HEK293T (cell line): Measurements from ENCODE around the gene RNU4-1.

Source experiments
- CTCF ChIA-PET: fragments of 350-600 bp; formaldehyde crosslinking; extraction: SDS; loops from one replicate; lab custom pipeline; 2021; ENCODE audit warnings: antibody characterized with exemption, inconsistent platforms; lab: Yijun Ruan, JAX
- POLR2A ChIA-PET: fragments of 350-600 bp; formaldehyde crosslinking; extraction: SDS; loops from one replicate; lab custom pipeline; 2020; ENCODE audit warnings: antibody characterized with exemption, inconsistent platforms; lab: Yijun Ruan, JAX
- DNase-seq: peaks from one replicate; pipeline ENCODE4 v3.0.0; 2012; ENCODE audit warnings: mixed read lengths; ENCODE audit errors: extremely low spot score
- ARNT ChIP-seq: fragments of 450-650 bp; IDR thresholded peaks from 2 replicates; pipeline ENCODE4 v1.6.1; 2017; ENCODE audit warnings: mild to moderate bottlenecking
- BHLHE40 ChIP-seq: fragments of 450-650 bp; IDR thresholded peaks from 2 replicates; pipeline ENCODE4 v1.6.1; 2016; ENCODE audit warnings: mild to moderate bottlenecking, moderate library complexity, borderline replicate concordance
- CTBP1 ChIP-seq: fragments of 450-650 bp; IDR thresholded peaks from 2 replicates; pipeline ENCODE4 v1.6.1; 2016; ENCODE audit warnings: borderline replicate concordance
- ELF4 ChIP-seq: fragments of 450-650 bp; IDR thresholded peaks from 2 replicates; pipeline ENCODE4 v1.6.1; 2017; ENCODE audit warnings: antibody characterized with exemption
- FOXA1 ChIP-seq: fragments of 450-650 bp; IDR thresholded peaks from 2 replicates; pipeline ENCODE4 v1.6.1; 2016; ENCODE audit warnings: mild to moderate bottlenecking
- FOXK2 ChIP-seq: fragments of 450-650 bp; IDR thresholded peaks from 2 replicates; pipeline ENCODE4 v1.6.1; 2016; ENCODE audit warnings: mild to moderate bottlenecking
- FOXM1 ChIP-seq: fragments of 450-650 bp; IDR thresholded peaks from 2 replicates; pipeline ENCODE4 v1.6.1; 2017; ENCODE audit warnings: mild to moderate bottlenecking, borderline replicate concordance
- HDGF ChIP-seq: fragments of 450-650 bp; IDR thresholded peaks from 2 replicates; pipeline ENCODE4 v1.6.1; 2017; ENCODE audit warnings: antibody characterized with exemption, borderline replicate concordance
- L3MBTL2 ChIP-seq: fragments of 450-650 bp; conservative IDR thresholded peaks from 2 replicates; pipeline ENCODE4 v1.6.1; 2016; ENCODE audit warnings: mild to moderate bottlenecking
- LEF1 ChIP-seq: fragments of 450-650 bp; IDR thresholded peaks from 2 replicates; pipeline ENCODE4 v1.6.1; 2017; ENCODE audit warnings: mild to moderate bottlenecking, borderline replicate concordance
- NFRKB ChIP-seq: fragments of 450-650 bp; IDR thresholded peaks from 2 replicates; pipeline ENCODE4 v1.6.1; 2016; ENCODE audit warnings: mild to moderate bottlenecking, moderate library complexity
- SP1 ChIP-seq: fragments of 450-650 bp; IDR thresholded peaks from 2 replicates; pipeline ENCODE4 v1.6.1; 2017
- SUZ12 ChIP-seq: fragments of 450-650 bp; IDR thresholded peaks from 2 replicates; pipeline ENCODE4 v1.6.1; 2016; ENCODE audit warnings: mild to moderate bottlenecking
- TARDBP ChIP-seq: fragments of 450-650 bp; IDR thresholded peaks from 2 replicates; pipeline ENCODE4 v1.6.1; 2016
- ZNF384 ChIP-seq: fragments of 450-650 bp; IDR thresholded peaks from 2 replicates; pipeline ENCODE4 v1.6.1; 2016
- TF ChIP-seq, protein P1 (sequence below): fragments of 450-650 bp; IDR thresholded peaks from 2 replicates; pipeline ENCODE4 v1.6.1; 2016

The RNU4-1 gene

GRCh38 chr12:120286768-120287490 lies 6.1 kb downstream of the RNU4-1 start:
- TF ChIP-seq LEF1 (no peak), ELF4 (no peak), ZNF384 (no peak), HDGF (no peak), L3MBTL2 (no peak), FOXK2 (no peak), SUZ12 (no peak), NFRKB (no peak), TARDBP (no peak), FOXA1 (no peak), ARNT (no peak), CTBP1 (no peak), BHLHE40 (no peak), FOXM1 (no peak), SP1 (no peak)
- TF ChIP-seq, protein P1, sequence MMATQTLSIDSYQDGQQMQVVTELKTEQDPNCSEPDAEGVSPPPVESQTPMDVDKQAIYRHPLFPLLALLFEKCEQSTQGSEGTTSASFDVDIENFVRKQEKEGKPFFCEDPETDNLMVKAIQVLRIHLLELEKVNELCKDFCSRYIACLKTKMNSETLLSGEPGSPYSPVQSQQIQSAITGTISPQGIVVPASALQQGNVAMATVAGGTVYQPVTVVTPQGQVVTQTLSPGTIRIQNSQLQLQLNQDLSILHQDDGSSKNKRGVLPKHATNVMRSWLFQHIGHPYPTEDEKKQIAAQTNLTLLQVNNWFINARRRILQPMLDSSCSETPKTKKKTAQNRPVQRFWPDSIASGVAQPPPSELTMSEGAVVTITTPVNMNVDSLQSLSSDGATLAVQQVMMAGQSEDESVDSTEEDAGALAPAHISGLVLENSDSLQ = no peak
- DNase-seq = no peak
- ChIA-PET CTCF (interaction anchor here (0.9 to 2.1 kb wide), 2 partner anchors 15 to 59 kb away, joined by 3 to 14 read pairs; partner anchors contain the start of gene SIRT4), POLR2A (interaction anchor here (1.1 to 2.2 kb wide), 5 partner anchors 12 to 86 kb away, joined by 3 to 15 read pairs (median 4); partner anchors contain the start of gene SIRT4)

DNA sequence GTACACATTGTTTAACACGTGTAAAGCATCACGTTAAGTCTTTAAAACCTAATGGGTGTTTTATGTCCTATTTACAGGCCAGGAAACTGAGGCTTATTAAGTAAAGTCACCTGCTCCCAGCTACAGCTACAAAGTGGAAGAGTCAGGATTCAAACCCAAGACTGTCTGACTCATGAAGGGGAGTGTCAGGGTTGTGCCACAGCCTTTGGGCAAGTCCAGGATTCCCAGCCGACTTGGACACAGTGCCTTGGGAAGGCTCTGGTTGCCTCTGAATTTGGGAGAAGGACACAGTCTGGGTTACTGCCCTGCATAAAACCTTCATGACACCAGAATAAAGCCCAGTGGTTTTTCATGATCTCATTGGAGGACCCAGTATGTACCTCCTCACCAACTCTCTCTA lies 8.7 kb downstream of the RNU4-1 start:
- POLR2A ChIA-PET = interaction anchor here (1.9 to 3.6 kb wide), 2 partner anchors 8 to 83 kb away, joined by 9 to 28 read pairs; partner anchors contain the start of genes RNU4-1, RNU4-2 and RPLP0
- CTCF ChIA-PET = no interaction called here
- TF ChIP-seq CTBP1 (no peak), L3MBTL2 (no peak), ELF4 (no peak), SP1 (no peak), NFRKB (no peak), FOXM1 (no peak), FOXK2 (no peak), HDGF (no peak), ZNF384 (no peak), SUZ12 (no peak), TARDBP (no peak), LEF1 (no peak), FOXA1 (no peak), ARNT (no peak)
- TF ChIP-seq, protein P1 = no peak
- DNase-seq = no peak

- POLR2A ChIA-PET = interaction anchor here (1.9 to 3.6 kb wide), 2 partner anchors 9 to 82 kb away, joined by 9 to 28 read pairs; partner anchors contain the start of genes RNU4-1, RNU4-2 and RPLP0
- TF ChIP-seq ARNT (no peak), FOXM1 (no peak), FOXK2 (no peak), HDGF (no peak), SUZ12 (no peak), ELF4 (no peak), L3MBTL2 (no peak), FOXA1 (no peak), BHLHE40 (no peak), LEF1 (no peak)
- CTCF ChIA-PET = interaction anchor here (0.7 to 1.0 kb wide), 2 partner anchors 53 to 55 kb away, joined by 3 read pairs; no protein-coding TSS in a partner anchor
- no peak for DNase-seq
Measured at GRCh38 chr12:120283318-120283717, 9.7 kb downstream of the RNU4-1 start.

DNA sequence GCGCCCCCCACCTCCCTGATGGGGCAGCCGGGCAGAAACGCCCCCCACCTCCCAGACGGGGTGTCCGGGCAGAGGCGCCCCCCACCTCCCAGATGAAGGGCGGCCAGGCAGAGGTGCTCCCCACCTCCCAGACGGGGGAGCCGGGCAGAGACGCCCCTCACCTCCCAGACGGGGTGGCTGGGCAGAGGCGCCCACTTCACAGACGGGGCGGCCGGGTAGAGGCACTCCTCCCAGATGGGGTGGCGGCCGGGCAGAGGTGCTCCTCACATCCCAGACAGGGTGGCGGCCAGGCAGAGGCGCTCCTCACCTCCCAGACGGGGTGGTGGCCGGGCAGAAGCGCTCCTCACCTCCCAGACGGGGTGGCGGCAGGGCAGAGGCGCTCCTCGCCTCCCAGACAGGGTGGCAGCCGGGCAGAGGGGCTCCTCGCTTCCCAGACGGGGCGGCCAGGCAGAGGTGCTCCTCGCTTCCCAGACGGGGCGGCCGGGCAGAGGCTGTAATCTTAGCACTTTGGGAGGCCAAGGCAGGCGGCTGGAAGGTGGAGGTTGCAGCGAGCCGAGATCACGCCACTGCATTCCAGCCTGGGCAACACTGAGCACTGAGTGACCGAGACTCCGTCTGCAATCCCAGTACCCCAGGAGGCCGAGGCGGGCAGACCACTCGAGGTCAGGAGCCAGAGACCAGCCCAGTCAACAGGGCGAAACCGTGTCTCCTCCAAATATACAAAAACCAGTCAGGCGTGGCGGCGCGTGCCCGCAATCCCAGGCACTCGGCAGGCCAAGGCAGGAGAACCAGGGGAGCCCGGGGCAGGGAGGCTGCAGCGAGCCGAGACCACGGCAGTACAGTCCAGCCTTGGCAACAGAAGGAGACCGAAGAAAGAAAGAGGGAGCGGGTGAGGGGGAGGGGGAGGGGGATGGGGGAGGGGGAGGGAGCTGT lies 14.6 kb downstream of the RNU4-1 start:
- ChIA-PET CTCF (no interaction called here), POLR2A (interaction anchor here (2.2 kb wide), 1 partner anchor 14 kb away, joined by 10 read pairs; the partner anchor contains the start of genes RNU4-1 and RNU4-2)
- no peak for DNase-seq
- TF ChIP-seq SUZ12 = no peak
- no peak for TF ChIP-seq FOXA1
- no peak for TF ChIP-seq FOXM1
- TF ChIP-seq, protein P1 = no peak
- no peak for TF ChIP-seq LEF1
- no peak for TF ChIP-seq SP1
- TF ChIP-seq CTBP1 = no peak

DNA sequence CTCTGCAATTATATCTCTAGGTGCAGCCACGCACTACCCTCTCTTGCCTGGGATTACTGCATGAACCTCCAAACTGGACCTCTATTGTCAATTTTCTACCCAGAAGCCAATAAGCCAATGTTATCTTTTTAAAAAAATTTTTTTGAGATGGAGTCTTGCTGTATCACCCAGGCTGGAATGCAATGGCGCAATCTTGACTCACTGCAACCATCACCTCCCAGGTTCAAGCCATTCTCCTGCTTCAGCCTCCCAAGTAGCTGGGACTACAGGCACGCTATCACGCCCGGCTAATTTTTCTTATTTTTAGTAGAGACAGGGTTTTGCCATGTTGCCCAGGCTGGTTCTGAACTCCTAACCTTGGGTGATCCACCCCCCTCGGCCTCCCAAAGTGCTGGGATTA lies 16.3 kb downstream of the RNU4-1 start:
- ChIA-PET CTCF (no interaction called here), POLR2A (no interaction called here)
- DNase-seq = no peak
- TF ChIP-seq L3MBTL2 (no peak), HDGF (no peak), BHLHE40 (no peak), SP1 (no peak), SUZ12 (no peak), ARNT (no peak), NFRKB (no peak), FOXA1 (no peak), TARDBP (no peak), CTBP1 (no peak)
